Suprapubic skin (tissue), 4 donors: ENCODE measurements around the gene CATSPERB.

ENCODE experiments used
- CTCF ChIP-seq, 2 donors: fragments of 200-600 bp in 1 of 2; fragments of 450-650 bp in 1 of 2; sonication (generic) in 1 of 2; IDR thresholded peaks; one replicate each; pipeline ENCODE4 v1.5.1; 2016 to 2019; ENCODE audit warnings: antibody characterized with exemption in 2 of 2, mild to moderate bottlenecking in 1 of 2, moderate library complexity in 1 of 2
- POLR2A ChIP-seq, 2 donors: fragments of 450-650 bp; IDR thresholded peaks; one replicate each; pipeline ENCODE4 v1.6.1; 2017; ENCODE audit warnings: antibody characterized with exemption in 2 of 2, mild to moderate bottlenecking in 2 of 2, moderate library complexity in 2 of 2
- POLR2AphosphoS5 ChIP-seq, 3 donors: sonication (generic); formaldehyde crosslinking; IDR thresholded peaks; one replicate each; pipeline ENCODE4 v1.6.1; 2017; ENCODE audit warnings: antibody characterized with exemption in 3 of 3

GRCh38 chr14:91731986-91732385, at the start of gene CATSPERB:
- TF ChIP-seq POLR2A (IDR thresholded peaks at IDR 0.05): no peak
- TF ChIP-seq CTCF (IDR thresholded peaks at IDR 0.05): no peak
- TF ChIP-seq POLR2AphosphoS5 (IDR thresholded peaks at IDR 0.05): no peak
